ENCODE data around the gene JOSD1.
"Not testable (repeated sequence)": the region's sequence is repeated elsewhere in the genome, so short reads cannot be mapped to it uniquely, and the experiment has no call there.

The JOSD1 gene

GRCh38 chr22:38675833-38676232 is 24.9 kb downstream of the JOSD1 start:
- DNase-seq = no peak

GRCh38 chr22:38674888-38675287 is 25.9 kb downstream of the JOSD1 start:
- no peak for DNase-seq

GRCh38 chr22:38657045-38657909 is 43.5 kb downstream of the JOSD1 start:
- no peak for DNase-seq

GRCh38 chr22:38656256-38657044 is 44.3 kb downstream of the JOSD1 start, which contains the start of the genes CBY1 and FAM227A:
TSS of gene CBY1 (plus strand) at chr22:38656638. CDS start at chr22:38668055, 11,417 bp downstream.
TSS of gene FAM227A (minus strand) at chr22:38656392. CDS start at chr22:38650168, 6,224 bp downstream.
- DNase-seq = peak; percentile 44

DNA sequence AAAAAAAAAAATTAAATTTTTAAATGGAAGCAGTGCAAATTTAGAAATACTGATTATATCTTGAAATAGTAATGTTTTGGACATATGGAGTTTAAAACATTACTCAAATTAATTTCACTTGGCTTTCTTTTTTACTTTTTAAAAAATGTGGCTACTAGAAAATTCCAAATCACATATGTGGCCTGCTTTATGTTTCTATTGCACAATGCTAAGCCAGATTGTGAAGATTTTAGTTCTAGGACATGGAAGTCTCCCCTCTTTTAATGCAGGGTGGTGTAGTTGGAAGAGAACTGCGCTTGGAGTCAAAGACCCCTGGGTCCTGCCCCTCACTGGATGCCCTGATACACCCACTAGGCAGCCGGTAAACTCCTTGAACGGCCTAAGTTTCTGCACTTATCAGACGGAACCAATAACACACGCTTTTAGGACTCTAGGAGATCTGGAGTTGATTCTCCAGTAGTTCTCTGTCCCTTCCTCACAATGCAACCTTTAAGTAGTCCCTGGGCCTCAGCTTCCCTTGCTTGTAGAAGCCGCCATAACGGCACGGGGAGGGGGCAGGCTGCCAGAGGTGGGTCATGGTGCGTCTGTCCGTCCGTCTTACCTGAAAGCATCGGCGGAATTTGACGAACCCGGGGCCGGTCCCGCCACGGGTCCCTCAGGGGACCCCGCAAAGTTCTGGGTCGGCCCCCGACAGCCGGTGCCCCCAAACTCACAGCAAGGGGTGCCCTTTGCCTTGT is 45.1 kb downstream of the JOSD1 start:
- no peak for DNase-seq

- DNase-seq = no peak
Observed at GRCh38 chr22:38653741-38654140, 47.0 kb downstream of the JOSD1 start.

GRCh38 chr22:38652859-38653258 is 47.9 kb downstream of the JOSD1 start:
- no peak for DNase-seq

- no peak for DNase-seq
Observed at GRCh38 chr22:38649841-38650522, 50.8 kb downstream of the JOSD1 start.

GRCh38 chr22:38645430-38645829 is 55.3 kb downstream of the JOSD1 start:
- no peak for DNase-seq

DNA sequence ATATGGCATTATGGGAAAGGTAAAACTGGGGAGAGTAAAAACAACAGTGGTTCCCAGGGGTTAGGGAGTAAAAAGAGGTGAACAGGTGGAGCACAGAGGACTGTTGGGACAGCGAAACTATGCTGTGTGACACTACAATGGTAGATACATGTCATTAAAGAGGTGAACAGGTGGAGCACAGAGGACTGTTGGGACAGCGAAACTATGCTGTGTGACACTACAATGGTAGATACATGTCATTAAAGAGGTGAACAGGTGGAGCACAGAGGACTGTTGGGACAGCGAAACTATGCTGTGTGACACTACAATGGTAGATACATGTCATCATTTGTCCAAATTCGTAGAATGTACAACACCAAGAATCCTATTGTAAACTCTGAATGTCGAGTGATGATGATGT is 56.5 kb downstream of the JOSD1 start:
- not testable (repeated sequence) for DNase-seq

- DNase-seq = no peak
Observed at GRCh38 chr22:38641476-38642040, 59.2 kb downstream of the JOSD1 start.

- no peak for DNase-seq
Observed at GRCh38 chr22:38638728-38639127, 62.0 kb downstream of the JOSD1 start.

DNA sequence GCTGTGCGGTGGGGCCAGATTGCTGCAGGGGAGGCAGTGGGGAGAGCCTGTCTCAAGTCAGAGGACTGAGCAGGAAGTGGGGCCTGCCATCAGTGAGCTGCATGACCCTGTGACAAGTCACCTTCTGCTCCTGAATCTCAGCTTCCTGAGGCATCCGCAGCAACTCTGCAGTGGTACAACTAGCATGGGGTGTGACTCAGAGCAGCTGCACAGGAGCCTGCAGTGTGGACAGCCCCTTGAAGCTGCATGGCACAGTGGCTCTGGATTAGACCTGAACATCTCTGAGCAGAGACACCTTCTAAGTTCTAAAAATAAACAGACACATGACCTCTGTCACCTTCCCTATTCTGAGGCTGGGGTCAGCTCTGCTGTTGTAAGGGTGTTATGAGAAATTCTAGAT is 62.5 kb downstream of the JOSD1 start:
- DNase-seq = no peak
